RKO (cell line): ENCODE results near the gene KLF1.
A peak's percentile ranks its signal among the peaks of the same experiment; 100 is the strongest.
"Not testable (repeated sequence)": the region's sequence is repeated elsewhere in the genome, so short reads cannot be mapped to it uniquely, and the experiment has no call there.

Source experiments
- DNase-seq: peaks from one replicate; pipeline ENCODE4 v3.0.0-alpha.2; 2016; ENCODE audit warnings: low spot score

Gene KLF1

GRCh38 chr19:12886969-12887747, at the start of gene KLF1:
Gene KLF1, minus strand, starts transcription at chr19:12887201. Its CDS starts 61 bp downstream, at chr19:12887140.
- DNase-seq, result no peak

GRCh38 chr19:12936582-12936981, 49.6 kb upstream of the KLF1 start:
- no peak for DNase-seq

GRCh38 chr19:12935071-12935470, 48.1 kb upstream of the KLF1 start:
- DNase-seq, result no peak

GRCh38 chr19:12933287-12934072, 46.5 kb upstream of the KLF1 start, which contains the start of gene FARSA:
Gene FARSA, minus strand, starts transcription at chr19:12933711. Its CDS starts 15 bp downstream, at chr19:12933696.
- peak; percentile 94 for DNase-seq

- no peak for DNase-seq
These were observed 45.6 kb upstream of the KLF1 start for GRCh38 chr19:12932392-12933286.

- no peak for DNase-seq
These were observed 43.1 kb upstream of the KLF1 start for GRCh38 chr19:12930002-12930645.

GRCh38 chr19:12924621-12925310, 37.8 kb upstream of the KLF1 start:
- no peak for DNase-seq

GRCh38 chr19:12922959-12923358, 36.0 kb upstream of the KLF1 start:
- no peak for DNase-seq

- no peak for DNase-seq
These were observed 34.0 kb upstream of the KLF1 start for GRCh38 chr19:12921047-12921446.

- no peak for DNase-seq
These were observed 31.3 kb upstream of the KLF1 start for GRCh38 chr19:12918253-12918652.

GRCh38 chr19:12915860-12916259, 28.9 kb upstream of the KLF1 start:
- not testable (repeated sequence) for DNase-seq

- no peak for DNase-seq
These were observed 27.1 kb upstream of the KLF1 start for GRCh38 chr19:12913851-12914690.

GRCh38 chr19:12913011-12913561, 26.1 kb upstream of the KLF1 start:
- no peak for DNase-seq

GRCh38 chr19:12912571-12912970, 25.6 kb upstream of the KLF1 start:
- no peak for DNase-seq

GRCh38 chr19:12907166-12907565, 20.2 kb upstream of the KLF1 start:
- DNase-seq, result no peak

- DNase-seq, result no peak
These were observed 13.0 kb upstream of the KLF1 start for GRCh38 chr19:12899891-12900518.

- no peak for DNase-seq
These were observed 9.5 kb upstream of the KLF1 start for GRCh38 chr19:12896460-12896859.

- no peak for DNase-seq
These were observed 6.6 kb upstream of the KLF1 start for GRCh38 chr19:12893582-12893981.

- peak; percentile 33 for DNase-seq
These were observed 4.6 kb upstream of the KLF1 start for GRCh38 chr19:12891553-12892021.
